Gastroesophageal sphincter (tissue), 4 donors: ENCODE measurements around the gene SF3B2. TPM values are rescaled to one million over a fixed set of nuclear protein-coding genes. Genes with fewer than 3 reads are reported as not detected.
A peak's percentile ranks its signal among the peaks of the same experiment; 100 is the strongest.

Experiments
- ATAC-seq: fragments of 150-250 bp; one replicate; pipeline ENCODE4 v1.9.1; 2016; ENCODE audit warnings: mild to moderate bottlenecking, moderate library complexity
- H3K27ac ChIP-seq, 4 donors: fragments of 200-600 bp; sonication (generic) in 3 of 4; 1 replicate in 3 of 4; 2 replicates in 1 of 4; pipeline ENCODE4 v1.5.1; 2016 to 2019
- H3K27me3 ChIP-seq: fragments of 200-600 bp; sonication (generic); one replicate; pipeline ENCODE4 v1.5.1; 2019
- H3K36me3 ChIP-seq, 2 donors: fragments of 200-600 bp; sonication (generic); one replicate each; pipeline ENCODE4 v1.5.1; 2019; ENCODE audit warnings: control low read depth in 1 of 2
- H3K4me1 ChIP-seq, 3 donors: fragments of 200-600 bp; sonication (generic); 1 replicate in 2 of 3; 2 replicates in 1 of 3; pipeline ENCODE4 v1.5.1; 2016 to 2019; ENCODE audit warnings: control low read depth in 2 of 3
- H3K4me3 ChIP-seq, 2 donors: fragments of 200-600 bp; sonication (generic); one replicate each; pipeline ENCODE4 v1.5.1; 2019; ENCODE audit warnings: mild to moderate bottlenecking in 1 of 2, moderate library complexity in 1 of 2
- H3K9me3 ChIP-seq, 3 donors: fragments of 200-600 bp; sonication (generic); one replicate each; pipeline ENCODE4 v1.5.1; 2017 to 2019; ENCODE audit warnings: control low read depth in 2 of 3
- EP300 ChIP-seq: sonication (generic); formaldehyde crosslinking; IDR thresholded peaks from one replicate; pipeline ENCODE4 v1.6.1; 2017; ENCODE audit warnings: antibody characterized with exemption, mild to moderate bottlenecking
- POLR2A ChIP-seq, 2 donors: fragments of 450-650 bp; IDR thresholded peaks; one replicate each; pipeline ENCODE4 v1.6.1; 2017; ENCODE audit warnings: antibody characterized with exemption in 2 of 2, mild to moderate bottlenecking in 2 of 2, moderate library complexity in 1 of 2
- POLR2AphosphoS5 ChIP-seq: sonication (generic); formaldehyde crosslinking; IDR thresholded peaks from one replicate; pipeline ENCODE4 v1.6.1; 2017; ENCODE audit warnings: antibody characterized with exemption
- WGBS, 2 donors: methylation state at CpG; one replicate each; pipeline ENCODE4 v1.1.5; 2018; ENCODE audit warnings: low coverage in 1 of 2; 5-methylcytosine and 5-hydroxymethylcytosine counted together
- total RNA-seq, 4 donors: library from RNA; depleted of rRNA; stranded (reverse); fragments of >200 nt; gene quantifications; one replicate each; pipeline ENCODE4 v1.1.0, GENCODE V29; 2016
- TF ChIP-seq, protein P1 (sequence below), 4 experiments: fragments of 200-600 bp in 2 of 4; fragments of 450-650 bp in 2 of 4; sonication (generic) in 1 of 4; IDR thresholded peaks; one replicate each; pipeline ENCODE4 v1.5.1; 2017 to 2019; ENCODE audit warnings: antibody characterized with exemption in 4 of 4, mild to moderate bottlenecking in 2 of 4, moderate library complexity in 2 of 4

SF3B2 gene
- total RNA-seq, 4 donors from 2014 or later = 113 to 179 (median 160) TPM

DNA sequence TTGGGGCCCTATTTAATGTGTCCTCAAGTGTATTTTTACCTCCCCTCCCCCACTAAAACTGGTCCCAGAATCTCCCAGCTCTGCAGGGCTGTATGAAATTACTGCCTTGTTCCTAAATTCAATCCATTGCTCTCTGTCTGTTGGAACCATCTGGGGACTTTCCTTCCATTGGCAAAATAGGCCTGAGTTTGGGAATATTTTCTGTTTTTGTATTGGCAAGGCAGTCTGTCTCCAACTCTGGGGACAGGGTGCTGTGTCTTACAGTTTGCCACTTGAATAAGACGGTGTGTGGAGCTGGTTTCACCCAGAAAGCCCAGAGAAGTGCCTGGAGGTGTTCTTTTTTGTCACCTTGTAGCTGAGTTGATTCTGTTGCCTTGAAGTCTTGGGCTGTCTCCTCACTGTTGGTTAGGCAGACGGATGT lies 19.2 kb downstream of the SF3B2 start:
- WGBS, 2 donors = 0 to 19% methylated on average over 1 to 2 of the region's 2 CpGs
- TF ChIP-seq POLR2A (IDR thresholded peaks at IDR 0.05) (no peak), EP300 (no peak), POLR2AphosphoS5 (no peak)
- TF ChIP-seq, protein P1, sequence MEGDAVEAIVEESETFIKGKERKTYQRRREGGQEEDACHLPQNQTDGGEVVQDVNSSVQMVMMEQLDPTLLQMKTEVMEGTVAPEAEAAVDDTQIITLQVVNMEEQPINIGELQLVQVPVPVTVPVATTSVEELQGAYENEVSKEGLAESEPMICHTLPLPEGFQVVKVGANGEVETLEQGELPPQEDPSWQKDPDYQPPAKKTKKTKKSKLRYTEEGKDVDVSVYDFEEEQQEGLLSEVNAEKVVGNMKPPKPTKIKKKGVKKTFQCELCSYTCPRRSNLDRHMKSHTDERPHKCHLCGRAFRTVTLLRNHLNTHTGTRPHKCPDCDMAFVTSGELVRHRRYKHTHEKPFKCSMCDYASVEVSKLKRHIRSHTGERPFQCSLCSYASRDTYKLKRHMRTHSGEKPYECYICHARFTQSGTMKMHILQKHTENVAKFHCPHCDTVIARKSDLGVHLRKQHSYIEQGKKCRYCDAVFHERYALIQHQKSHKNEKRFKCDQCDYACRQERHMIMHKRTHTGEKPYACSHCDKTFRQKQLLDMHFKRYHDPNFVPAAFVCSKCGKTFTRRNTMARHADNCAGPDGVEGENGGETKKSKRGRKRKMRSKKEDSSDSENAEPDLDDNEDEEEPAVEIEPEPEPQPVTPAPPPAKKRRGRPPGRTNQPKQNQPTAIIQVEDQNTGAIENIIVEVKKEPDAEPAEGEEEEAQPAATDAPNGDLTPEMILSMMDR (IDR thresholded peaks at IDR 0.05) = no peak
- no peaks in the 10 kb centered on the region for H3K9me3 ChIP-seq
- H3K4me3 ChIP-seq = peak overlapping the region; percentile 69 to 99
- ATAC-seq = no peak
- peaks cover 3 to 45% (median 18%) of the 10 kb centered on the region in 3 donors for H3K4me1 ChIP-seq
- H3K27ac ChIP-seq = peak overlapping the region; percentile 36 to 95 (median 90)
- H3K36me3 ChIP-seq = peaks cover 0 to 41% of the 10 kb centered on the region in 2 donors
- H3K27me3 ChIP-seq = no peaks in the 10 kb centered on the region

DNA sequence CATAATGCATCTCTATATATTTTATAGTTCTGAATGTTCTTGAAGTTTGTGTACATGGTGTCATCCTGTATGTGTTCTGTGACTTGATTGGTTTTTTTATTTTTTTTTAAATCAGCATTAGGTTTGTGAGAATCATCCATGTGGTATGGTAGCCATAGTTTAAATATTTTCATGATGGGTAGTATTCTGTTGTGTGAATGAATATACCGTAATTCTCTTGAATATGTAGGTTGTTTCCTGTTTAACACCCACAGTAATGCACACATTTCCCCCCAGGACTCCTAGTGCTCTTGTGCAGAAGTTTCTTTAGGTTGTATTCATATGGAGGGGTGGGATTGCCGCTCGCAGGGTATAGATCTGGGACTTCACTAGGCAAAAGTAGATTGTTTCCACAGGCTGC lies 19.9 kb downstream of the SF3B2 start:
- H3K36me3 ChIP-seq = peaks cover 0 to 34% of the 10 kb centered on the region in 2 donors
- no peaks in the 10 kb centered on the region for H3K9me3 ChIP-seq
- WGBS, 2 donors = 93 to 100% methylated on average over 1 to 3 of the region's 3 CpGs
- peak overlapping the region in 2 of 4 donors; percentile 91 to 95 for H3K27ac ChIP-seq
- no peak for ATAC-seq
- H3K4me1 ChIP-seq = peaks cover 3 to 45% (median 18%) of the 10 kb centered on the region in 3 donors
- TF ChIP-seq, protein P1 (IDR thresholded peaks at IDR 0.05) = no peak
- TF ChIP-seq POLR2A (IDR thresholded peaks at IDR 0.05) (no peak), POLR2AphosphoS5 (no peak), EP300 (no peak)
- no peak overlapping the region for H3K4me3 ChIP-seq
- H3K27me3 ChIP-seq = no peaks in the 10 kb centered on the region

DNA sequence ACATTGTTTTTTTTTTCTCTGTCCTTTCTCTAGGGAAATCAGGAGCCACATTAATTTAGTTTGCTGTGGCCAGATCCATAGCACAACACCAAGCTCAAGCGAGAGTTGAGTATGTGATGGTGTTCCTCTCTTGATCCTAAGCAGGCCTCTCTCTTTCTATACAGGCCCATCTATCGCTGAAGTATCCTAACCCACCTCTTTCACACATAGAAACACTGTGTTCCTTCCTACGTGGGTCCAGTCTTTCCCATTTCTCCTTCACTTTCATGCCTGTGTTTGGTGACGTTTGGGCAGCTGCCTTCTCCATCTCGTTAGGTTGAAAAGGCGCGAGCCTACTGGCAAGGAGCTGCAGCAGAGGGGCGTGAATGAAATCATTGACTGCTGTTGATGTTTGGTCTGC lies 20.4 kb downstream of the SF3B2 start:
- no peak for ATAC-seq
- 59 to 87% methylated on average over 3 to 5 of the region's 8 CpGs for WGBS, 2 donors
- H3K27ac ChIP-seq = peak overlapping the region in 1 of 4 donors; percentile 95
- H3K4me1 ChIP-seq = peaks cover 3 to 45% (median 18%) of the 10 kb centered on the region in 3 donors
- TF ChIP-seq EP300 (no peak), POLR2AphosphoS5 (no peak), POLR2A (IDR thresholded peaks at IDR 0.05) (no peak)
- TF ChIP-seq, protein P1 (IDR thresholded peaks at IDR 0.05) = no peak
- H3K27me3 ChIP-seq = no peaks in the 10 kb centered on the region
- no peak overlapping the region for H3K4me3 ChIP-seq
- H3K9me3 ChIP-seq = no peaks in the 10 kb centered on the region
- H3K36me3 ChIP-seq = peaks cover 0 to 29% of the 10 kb centered on the region in 2 donors

DNA sequence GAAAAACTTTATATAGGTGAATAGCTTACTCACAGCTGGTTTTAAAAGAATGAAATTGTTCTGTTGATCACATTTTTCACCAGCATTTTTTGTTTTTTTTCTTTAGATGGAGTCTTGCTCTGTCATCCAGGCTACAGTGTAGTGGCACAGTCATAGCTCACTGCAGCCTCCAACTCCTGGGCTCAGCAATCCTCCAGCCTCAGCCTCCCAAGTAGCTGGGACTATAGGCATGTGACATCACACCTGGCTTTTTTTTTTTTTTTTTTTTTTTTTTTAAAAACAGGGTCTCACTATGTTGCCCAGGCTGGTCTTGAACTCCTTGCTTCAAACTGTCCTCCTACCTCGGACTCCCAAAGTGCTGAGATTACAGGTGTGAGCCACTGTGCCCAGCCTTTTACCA lies 21.5 kb downstream of the SF3B2 start:
- no peaks in the 10 kb centered on the region for H3K27me3 ChIP-seq
- no peaks in the 10 kb centered on the region for H3K9me3 ChIP-seq
- TF ChIP-seq EP300 (no peak), POLR2A (IDR thresholded peaks at IDR 0.05) (no peak), POLR2AphosphoS5 (no peak)
- TF ChIP-seq, protein P1 (IDR thresholded peaks at IDR 0.05) = no peak
- WGBS, 2 donors = 100% methylated on average over 1 of the region's 1 CpG; no CpG with 5 or more reads in 1 of the 2 donors
- H3K27ac ChIP-seq = no peak overlapping the region
- peaks cover 1 to 35% (median 10%) of the 10 kb centered on the region in 3 donors for H3K4me1 ChIP-seq
- peaks cover 0 to 18% of the 10 kb centered on the region in 2 donors for H3K36me3 ChIP-seq
- no peak for ATAC-seq
- H3K4me3 ChIP-seq = no peak overlapping the region

DNA sequence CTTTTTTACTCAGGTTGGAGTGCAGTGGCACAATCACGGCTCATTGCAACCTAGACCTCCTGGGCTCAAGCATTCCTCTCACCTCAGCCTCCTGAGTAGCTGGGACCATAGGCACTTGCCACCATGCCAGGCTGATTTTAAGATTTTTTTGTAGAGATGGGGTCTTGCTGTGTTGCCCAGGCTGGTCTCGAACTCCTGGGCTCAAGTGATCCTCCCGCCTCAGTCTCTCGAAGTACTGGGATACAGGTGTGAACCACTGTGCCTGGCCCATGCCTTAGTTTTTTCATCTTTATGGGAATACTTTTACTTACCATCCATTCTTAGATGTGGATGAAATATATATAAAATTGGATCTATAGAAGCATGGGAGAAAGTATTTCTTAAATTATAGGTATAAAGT lies 23.1 kb downstream of the SF3B2 start:
- no peak for ATAC-seq
- Histone ChIP-seq H3K27me3 (no peaks in the 10 kb centered on the region), H3K9me3 (no peaks in the 10 kb centered on the region), H3K36me3 (peaks cover 0 to 17% of the 10 kb centered on the region in 2 donors), H3K4me3 (no peak overlapping the region), H3K4me1 (peaks cover 0 to 35% (median 6%) of the 10 kb centered on the region in 3 donors), H3K27ac (no peak overlapping the region)
- TF ChIP-seq, protein P1 (IDR thresholded peaks at IDR 0.05) = no peak
- TF ChIP-seq EP300 = no peak
- WGBS, 2 donors = 94 to 100% methylated on average over 2 to 3 of the region's 4 CpGs
